ENCODE results near the gene GSE1.

GSE1 gene

GRCh38 chr16:85615852-85616606, 2.9 kb downstream of the GSE1 start (continued):
- TF ChIP-seq, protein P1, sequence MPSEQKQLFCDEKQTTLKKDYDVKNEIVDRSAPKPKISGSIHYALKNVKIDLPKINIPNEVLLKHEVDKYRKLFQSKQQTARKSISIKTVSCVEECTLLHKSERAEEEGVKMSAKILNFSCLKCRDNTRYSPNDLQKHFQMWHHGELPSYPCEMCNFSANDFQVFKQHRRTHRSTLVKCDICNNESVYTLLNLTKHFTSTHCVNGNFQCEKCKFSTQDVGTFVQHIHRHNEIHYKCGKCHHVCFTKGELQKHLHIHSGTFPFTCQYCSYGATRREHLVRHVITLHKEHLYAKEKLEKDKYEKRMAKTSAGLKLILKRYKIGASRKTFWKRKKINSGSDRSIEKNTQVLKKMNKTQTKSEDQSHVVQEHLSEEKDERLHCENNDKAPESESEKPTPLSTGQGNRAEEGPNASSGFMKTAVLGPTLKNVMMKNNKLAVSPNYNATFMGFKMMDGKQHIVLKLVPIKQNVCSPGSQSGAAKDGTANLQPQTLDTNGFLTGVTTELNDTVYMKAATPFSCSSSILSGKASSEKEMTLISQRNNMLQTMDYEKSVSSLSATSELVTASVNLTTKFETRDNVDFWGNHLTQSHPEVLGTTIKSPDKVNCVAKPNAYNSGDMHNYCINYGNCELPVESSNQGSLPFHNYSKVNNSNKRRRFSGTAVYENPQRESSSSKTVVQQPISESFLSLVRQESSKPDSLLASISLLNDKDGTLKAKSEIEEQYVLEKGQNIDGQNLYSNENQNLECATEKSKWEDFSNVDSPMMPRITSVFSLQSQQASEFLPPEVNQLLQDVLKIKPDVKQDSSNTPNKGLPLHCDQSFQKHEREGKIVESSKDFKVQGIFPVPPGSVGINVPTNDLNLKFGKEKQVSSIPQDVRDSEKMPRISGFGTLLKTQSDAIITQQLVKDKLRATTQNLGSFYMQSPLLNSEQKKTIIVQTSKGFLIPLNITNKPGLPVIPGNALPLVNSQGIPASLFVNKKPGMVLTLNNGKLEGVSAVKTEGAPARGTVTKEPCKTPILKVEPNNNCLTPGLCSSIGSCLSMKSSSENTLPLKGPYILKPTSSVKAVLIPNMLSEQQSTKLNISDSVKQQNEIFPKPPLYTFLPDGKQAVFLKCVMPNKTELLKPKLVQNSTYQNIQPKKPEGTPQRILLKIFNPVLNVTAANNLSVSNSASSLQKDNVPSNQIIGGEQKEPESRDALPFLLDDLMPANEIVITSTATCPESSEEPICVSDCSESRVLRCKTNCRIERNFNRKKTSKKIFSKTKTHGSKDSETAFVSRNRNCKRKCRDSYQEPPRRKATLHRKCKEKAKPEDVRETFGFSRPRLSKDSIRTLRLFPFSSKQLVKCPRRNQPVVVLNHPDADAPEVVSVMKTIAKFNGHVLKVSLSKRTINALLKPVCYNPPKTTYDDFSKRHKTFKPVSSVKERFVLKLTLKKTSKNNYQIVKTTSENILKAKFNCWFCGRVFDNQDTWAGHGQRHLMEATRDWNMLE (tag by site-specific recombination; conservative IDR thresholded peaks at IDR 0.05; ENCODE audit: low read depth) = no peak
- TF ChIP-seq FEZF1 (tag by site-specific recombination; IDR thresholded peaks at IDR 0.05) (peak; percentile 62), OVOL3 (tag by site-specific recombination; IDR thresholded peaks at IDR 0.05) (no peak), OSR2 (tag by site-specific recombination; IDR thresholded peaks at IDR 0.05) (peak; percentile 36; the same call in 1 of the 2 replicates), ZNF266 (tag by site-specific recombination; IDR thresholded peaks at IDR 0.05; ENCODE audit: low read depth) (no peak), ZNF843 (tag by site-specific recombination; IDR thresholded peaks at IDR 0.05) (no peak), ZNF335 (tag by site-specific recombination; conservative IDR thresholded peaks at IDR 0.05) (peak; percentile 69), ZFP37 (tag by site-specific recombination; IDR thresholded peaks at IDR 0.05) (no peak), ZNF473 (tag by site-specific recombination; IDR thresholded peaks at IDR 0.05) (no peak), ZNF692 (tag by site-specific recombination; IDR thresholded peaks at IDR 0.05) (no peak), ZNF658 (tag by site-specific recombination; IDR thresholded peaks at IDR 0.05) (no peak), ZNF48 (tag by site-specific recombination; IDR thresholded peaks at IDR 0.05) (no peak), ZNF132 (tag by site-specific recombination; IDR thresholded peaks at IDR 0.05; ENCODE audit: borderline replicate concordance) (no peak), MYNN (tag by site-specific recombination; IDR thresholded peaks at IDR 0.05; ENCODE audit: borderline replicate concordance) (no peak), SP2 (tag by site-specific recombination; IDR thresholded peaks at IDR 0.05) (peak; percentile 47; the same call in 1 of the 2 replicates), ZNF350 (tag by site-specific recombination; IDR thresholded peaks at IDR 0.05) (no peak), ZNF398 (tag by site-specific recombination; IDR thresholded peaks at IDR 0.05) (peak; percentile 36; the same call in 1 of the 2 replicates), TRIM28 (IDR thresholded peaks at IDR 0.05; ENCODE audit: borderline replicate concordance, low read length) (no peak; the same call in 1 of the 2 replicates), ZNF549 (tag by site-specific recombination; IDR thresholded peaks at IDR 0.05) (no peak), ZBTB7A (tag by site-specific recombination; IDR thresholded peaks at IDR 0.05; ENCODE audit: low read depth) (no peak), ZNF174 (tag by site-specific recombination; IDR thresholded peaks at IDR 0.05) (no peak), ZNF202 (tag by site-specific recombination; IDR thresholded peaks at IDR 0.05; ENCODE audit: borderline replicate concordance) (no peak), ZNF561 (tag by site-specific recombination; IDR thresholded peaks at IDR 0.05; ENCODE audit: borderline replicate concordance) (peak; percentile 47), ZNF521 (tag by site-specific recombination; IDR thresholded peaks at IDR 0.05) (no peak), WT1 (tag by site-specific recombination; IDR thresholded peaks at IDR 0.05) (0 out of 2 replicates have a peak, but pooled peaks have one; percentile 28)
- TF ChIP-seq, protein P2, sequence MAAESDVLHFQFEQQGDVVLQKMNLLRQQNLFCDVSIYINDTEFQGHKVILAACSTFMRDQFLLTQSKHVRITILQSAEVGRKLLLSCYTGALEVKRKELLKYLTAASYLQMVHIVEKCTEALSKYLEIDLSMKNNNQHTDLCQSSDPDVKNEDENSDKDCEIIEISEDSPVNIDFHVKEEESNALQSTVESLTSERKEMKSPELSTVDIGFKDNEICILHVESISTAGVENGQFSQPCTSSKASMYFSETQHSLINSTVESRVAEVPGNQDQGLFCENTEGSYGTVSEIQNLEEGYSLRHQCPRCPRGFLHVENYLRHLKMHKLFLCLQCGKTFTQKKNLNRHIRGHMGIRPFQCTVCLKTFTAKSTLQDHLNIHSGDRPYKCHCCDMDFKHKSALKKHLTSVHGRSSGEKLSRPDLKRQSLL (tag by site-specific recombination; IDR thresholded peaks at IDR 0.05) = no peak
- TF ChIP-seq, protein P3, sequence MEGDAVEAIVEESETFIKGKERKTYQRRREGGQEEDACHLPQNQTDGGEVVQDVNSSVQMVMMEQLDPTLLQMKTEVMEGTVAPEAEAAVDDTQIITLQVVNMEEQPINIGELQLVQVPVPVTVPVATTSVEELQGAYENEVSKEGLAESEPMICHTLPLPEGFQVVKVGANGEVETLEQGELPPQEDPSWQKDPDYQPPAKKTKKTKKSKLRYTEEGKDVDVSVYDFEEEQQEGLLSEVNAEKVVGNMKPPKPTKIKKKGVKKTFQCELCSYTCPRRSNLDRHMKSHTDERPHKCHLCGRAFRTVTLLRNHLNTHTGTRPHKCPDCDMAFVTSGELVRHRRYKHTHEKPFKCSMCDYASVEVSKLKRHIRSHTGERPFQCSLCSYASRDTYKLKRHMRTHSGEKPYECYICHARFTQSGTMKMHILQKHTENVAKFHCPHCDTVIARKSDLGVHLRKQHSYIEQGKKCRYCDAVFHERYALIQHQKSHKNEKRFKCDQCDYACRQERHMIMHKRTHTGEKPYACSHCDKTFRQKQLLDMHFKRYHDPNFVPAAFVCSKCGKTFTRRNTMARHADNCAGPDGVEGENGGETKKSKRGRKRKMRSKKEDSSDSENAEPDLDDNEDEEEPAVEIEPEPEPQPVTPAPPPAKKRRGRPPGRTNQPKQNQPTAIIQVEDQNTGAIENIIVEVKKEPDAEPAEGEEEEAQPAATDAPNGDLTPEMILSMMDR (tag by site-specific recombination; IDR thresholded peaks at IDR 0.05) = peak; percentile 91
